ENCODE results near the gene KL. TPM values are rescaled to one million over a fixed set of nuclear protein-coding genes. Genes with fewer than 3 reads are reported as not detected.

The KL gene
- total RNA-seq, 1 donor from 2014 or later = 2.5 TPM

DNA sequence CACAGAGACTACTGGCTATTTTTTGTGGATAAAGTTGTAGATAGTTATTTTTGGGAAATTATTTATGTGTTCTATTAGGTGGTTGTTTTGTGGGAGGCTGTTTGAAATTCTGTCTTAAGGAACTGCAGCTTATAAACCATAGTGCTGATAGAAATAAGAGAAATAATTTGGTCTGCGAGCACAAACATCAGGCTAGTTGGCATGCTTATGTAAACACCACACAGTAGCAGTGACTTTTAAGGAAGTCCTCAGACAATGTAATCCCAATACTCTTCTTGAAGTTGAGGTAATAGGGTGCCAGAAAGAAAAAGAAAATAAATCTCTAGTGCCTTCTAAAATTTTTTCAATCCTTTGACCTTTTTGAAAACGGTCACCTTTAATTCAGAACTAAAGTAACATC lies 23.9 kb downstream of the KL start:
- no peak for DNase-seq

DNA sequence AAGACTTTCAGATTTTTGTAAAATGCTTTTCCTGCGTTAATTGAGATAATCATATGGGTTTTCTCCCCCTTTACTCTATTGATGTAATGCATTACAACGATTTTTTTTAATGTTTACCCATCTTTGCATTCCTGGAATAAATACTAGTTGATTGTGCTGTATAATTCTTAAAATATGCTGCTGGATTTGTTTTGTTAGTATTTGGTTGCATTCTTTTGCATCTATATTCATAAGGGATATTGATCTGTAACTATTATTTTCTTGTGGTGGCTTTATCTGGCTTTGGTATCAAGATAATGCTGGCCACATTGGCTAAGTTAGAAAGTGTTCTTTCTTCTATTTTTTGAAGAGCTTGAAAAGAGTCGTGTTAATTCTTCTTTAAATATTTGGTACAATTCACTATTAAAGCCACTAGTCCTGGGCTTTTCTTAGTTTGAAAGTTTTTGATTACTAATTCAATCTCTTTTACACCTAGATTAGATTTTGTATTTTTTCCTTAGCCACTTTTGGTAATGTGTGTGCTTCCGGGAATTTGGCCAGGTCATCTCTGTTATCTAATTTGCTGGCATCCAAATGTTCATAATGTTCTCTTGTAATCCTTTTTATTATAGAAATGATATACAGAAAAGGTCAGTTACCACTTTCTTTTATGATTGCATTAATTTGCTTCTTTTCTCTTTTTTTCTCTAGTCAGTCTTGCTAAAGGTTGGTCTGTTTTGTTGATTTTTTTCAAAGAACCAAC lies 29.8 kb downstream of the KL start:
- DNase-seq = no peak

DNA sequence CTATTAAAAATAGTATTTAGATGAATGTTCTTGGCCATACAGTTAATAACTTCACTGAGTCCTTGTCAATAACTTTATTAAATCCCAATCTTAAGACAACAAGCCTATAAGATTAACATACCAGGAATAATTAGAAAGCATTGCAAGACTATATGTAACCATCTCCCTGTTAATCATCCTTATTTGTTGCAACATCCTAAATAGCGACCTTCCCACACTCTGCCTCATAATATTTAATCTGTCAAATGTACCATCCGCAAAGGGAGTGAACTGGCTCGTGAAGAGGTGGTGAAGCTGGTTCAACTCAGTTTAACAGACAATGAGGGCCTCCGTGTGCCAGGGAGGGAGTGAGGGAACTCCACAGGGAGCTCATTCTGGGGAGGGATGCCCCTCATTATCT lies 33.9 kb downstream of the KL start:
- DNase-seq = no peak

DNA sequence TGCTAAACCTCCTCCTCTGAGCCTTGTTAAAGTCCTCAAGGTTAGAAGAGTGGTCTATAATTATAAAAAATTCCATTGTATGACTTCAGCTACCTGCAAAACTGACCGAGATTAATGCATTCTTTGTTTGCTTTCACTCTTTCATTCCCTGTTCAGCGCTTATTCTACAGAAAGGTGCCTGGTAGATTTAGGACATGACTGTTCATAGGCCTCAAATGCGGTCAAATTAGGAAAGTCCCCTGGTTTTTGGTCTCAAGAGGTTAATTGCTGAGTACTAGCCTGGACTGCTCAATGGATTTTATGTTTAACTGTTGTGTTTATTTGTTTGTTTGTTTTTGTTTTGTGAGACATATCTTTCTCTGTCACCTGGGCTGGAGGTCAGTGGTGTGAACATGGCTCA lies 35.4 kb downstream of the KL start:
- no peak for DNase-seq

DNA sequence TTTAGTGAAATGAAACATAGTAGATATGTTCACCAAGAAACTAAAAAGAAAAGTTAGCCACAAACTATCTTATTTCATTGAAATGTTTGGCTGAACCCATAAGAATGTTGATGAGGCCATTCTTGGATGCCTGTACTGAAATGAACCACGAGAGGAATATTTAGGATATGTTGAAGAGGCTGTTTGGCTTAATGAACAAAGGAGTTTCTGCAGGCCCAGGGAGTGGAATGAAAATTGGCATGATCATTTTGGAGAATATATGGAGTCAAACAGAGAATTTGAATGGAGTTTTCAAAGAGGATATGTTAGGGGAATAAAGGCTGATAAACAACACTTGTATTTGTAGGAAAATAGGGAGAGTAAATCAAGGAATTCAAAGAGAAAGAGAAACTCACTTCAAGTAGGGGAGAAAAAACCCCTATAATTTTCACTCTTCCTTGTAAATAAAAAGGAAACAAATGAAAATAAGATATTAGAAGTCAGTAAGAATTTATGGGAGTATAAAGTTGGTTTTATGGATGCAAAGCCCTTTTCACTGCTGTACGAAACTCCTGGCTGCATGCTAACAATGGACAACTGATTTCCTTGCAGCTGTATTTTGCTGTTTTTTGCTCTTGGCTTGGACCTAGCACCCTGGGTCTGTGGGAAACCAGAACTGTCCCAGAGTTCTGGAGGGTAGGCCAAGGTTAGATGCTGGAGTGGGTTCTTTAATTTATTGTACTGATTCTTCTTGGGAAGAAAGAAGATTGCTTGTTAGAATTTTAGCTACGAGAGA lies 36.5 kb downstream of the KL start:
- peak; percentile 79 for DNase-seq

DNA sequence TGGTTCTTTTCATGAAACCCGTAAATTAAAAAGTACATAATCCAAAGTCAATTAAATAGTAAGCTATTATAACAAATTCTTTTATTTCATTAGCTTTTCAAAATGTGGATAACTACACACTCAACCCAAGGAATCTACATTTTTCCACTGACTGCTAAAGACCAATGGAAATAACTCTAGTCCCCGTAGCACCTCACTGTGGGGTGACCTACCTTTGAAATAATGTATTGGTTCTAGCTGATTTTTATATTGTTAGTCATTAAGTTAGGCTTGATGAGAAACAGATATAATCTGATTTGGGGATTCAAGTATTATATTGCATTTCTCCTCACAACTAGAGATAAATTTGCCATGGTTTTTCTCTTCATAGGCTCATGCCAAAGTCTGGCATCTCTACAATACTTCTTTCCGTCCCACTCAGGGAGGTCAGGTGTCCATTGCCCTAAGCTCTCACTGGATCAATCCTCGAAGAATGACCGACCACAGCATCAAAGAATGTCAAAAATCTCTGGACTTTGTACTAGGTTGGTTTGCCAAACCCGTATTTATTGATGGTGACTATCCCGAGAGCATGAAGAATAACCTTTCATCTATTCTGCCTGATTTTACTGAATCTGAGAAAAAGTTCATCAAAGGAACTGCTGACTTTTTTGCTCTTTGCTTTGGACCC lies 37.3 kb downstream of the KL start:
- DNase-seq = peak; percentile 30

DNA sequence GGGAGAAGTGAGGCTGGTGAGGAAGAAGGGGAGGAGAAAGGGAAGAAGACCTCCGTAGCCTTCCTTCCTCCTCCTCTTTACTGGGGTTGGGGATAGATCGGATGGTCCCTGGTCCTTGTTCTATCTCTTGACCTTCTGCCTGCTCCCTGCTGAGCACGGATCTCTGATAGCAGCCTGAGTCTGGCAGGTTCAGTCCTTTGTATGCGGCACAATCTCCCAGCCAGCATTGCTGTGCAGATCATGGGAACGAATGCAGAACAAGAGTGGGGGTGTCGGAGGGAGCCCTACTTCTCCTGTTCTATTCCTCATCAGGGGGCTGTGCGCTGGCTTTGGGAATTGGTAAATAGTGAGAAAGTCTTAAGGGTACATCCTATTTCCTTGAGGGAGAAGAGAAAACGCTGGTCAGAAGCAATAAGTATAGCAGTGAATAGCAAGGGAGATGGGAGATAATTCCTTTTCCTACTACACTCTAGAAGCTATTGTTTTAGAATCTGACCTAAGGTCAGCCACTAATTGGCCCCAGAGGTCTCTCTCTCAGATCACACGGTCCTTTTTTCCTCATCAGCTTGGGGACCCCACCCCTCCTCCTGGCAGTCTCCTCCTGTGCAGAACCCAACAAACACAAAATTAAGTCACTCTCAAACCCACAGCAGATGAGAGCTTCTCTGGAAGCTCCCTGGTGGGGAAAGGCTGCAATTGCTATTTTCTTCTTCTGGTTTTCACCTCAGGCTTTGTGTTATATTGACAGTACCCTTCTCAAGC lies 41.0 kb downstream of the KL start:
- peak; percentile 53 for DNase-seq

DNA sequence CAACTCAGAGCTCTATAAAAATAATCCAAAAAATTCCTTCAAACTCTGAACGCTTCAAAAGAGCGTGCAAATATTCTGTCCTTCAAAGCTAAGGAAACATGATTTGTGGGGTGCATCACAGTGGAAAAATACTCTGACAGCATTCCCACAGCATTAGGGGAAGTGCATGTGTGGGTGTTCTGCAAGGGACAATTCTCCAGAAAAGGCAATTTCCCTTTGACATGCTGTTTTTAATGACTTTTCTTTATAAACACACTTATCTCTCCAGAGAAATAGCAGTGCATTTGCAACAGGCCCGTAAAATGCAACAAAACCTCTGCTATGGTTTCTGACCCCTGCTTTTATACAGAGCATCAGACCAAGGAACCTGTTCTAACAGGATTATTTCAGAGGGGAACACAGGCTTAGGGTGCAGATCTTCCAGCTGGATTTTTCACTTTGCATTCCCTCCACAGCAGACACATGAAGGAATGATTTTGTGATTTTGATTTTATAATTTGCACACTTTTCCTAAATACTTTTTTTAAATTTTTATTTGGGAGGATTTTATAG lies 42.6 kb downstream of the KL start:
- DNase-seq = peak; percentile 28

DNA sequence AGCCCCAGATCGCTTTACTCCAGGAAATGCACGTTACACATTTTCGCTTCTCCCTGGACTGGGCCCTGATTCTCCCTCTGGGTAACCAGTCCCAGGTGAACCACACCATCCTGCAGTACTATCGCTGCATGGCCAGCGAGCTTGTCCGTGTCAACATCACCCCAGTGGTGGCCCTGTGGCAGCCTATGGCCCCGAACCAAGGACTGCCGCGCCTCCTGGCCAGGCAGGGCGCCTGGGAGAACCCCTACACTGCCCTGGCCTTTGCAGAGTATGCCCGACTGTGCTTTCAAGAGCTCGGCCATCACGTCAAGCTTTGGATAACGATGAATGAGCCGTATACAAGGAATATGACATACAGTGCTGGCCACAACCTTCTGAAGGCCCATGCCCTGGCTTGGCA lies 44.6 kb downstream of the KL start:
- no peak for DNase-seq

DNA sequence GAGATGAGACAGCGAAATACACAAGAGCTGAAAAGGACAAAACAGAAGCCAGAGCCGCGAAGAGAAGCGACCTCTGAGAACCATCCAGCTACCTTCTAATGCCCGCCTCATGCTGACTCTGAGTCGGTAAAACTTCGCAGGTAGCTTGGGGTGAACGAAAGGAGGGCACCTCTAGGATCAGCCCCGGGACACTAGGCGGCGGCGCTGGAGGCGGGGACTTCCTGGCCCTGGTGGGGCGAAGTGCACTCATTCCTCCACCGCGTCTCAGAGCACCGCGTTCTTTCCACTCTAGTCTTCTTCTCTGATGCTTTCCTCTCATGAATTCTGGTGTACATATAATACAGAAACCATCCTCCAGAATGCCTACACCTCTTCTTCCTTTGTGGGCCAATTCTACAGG lies 50.1 kb downstream of the KL start:
- DNase-seq = no peak

DNA sequence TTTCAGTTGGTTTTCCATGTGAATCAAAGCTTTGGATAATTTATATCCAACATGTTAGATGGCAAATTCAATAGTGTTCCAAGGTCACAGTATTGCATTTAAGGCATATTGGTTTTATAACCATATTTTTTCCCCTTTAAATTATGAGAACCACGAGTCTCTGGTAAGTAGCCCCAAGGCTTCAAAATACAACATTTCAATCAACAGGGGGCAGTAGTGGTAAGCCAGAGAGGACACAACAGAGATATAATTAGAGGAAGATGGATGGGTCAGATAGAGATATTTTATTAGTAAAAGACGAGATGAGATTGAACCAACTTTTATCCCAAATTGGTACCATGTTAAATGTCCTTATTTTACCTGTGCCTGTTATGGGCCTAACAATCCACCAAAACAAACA lies 53.1 kb downstream of the KL start:
- DNase-seq = no peak

DNA sequence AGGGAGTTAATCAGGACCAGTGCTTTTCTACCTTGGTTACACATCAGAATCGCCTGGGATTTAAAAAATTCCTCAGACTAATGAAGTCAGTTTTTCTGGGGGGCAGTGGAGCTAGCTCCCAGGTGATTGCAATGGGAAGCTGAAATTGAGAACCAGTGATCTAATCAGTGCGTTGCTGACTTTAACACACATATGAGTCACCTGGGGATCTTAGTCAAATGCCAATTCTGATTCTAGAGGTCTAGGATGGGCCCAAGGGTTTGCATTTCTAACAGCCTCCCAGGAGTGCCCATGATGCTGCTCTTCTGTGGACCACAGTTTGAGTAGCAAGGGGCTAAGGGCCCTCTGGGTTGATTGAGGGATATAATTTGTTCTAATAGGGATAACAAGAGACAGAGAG lies 54.5 kb downstream of the KL start:
- DNase-seq = no peak

DNA sequence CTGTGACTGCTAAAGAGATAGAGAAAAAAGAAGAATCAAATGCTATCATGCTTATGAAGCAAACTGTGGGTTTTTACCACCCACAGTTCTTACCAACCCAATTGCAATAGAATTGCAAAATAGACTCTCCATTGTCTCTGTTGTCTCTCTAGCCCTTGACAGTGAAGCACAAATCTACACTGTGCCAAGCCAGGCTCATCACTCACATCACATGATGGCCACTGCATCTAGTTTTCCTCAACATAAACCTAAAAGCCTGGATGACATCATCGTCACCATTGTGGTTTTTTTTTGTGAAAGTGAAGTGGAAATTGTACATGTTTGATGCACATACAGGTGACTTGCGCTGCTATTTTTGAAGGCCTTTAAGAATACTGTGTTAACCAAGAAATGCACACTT lies 56.1 kb downstream of the KL start:
- no peak for DNase-seq

DNA sequence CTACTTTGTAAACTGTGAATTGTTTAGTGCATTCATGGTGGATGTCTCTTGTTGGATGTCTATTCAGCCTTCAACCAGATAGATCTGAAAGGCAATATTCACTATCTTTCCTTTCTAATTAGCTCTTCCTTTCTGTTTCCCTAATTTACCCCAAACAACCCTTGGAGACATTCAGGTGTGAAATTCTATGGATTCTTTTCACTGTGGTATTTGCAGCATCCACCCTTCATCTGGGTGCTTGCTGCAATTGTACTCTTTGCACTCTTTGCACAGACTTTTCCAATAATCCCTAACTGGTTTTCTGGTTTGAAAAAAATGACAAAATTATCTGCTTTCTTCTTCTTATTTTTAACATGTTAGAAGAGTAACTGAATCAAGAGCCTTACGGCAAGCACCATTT lies 56.5 kb downstream of the KL start:
- DNase-seq = no peak

DNA sequence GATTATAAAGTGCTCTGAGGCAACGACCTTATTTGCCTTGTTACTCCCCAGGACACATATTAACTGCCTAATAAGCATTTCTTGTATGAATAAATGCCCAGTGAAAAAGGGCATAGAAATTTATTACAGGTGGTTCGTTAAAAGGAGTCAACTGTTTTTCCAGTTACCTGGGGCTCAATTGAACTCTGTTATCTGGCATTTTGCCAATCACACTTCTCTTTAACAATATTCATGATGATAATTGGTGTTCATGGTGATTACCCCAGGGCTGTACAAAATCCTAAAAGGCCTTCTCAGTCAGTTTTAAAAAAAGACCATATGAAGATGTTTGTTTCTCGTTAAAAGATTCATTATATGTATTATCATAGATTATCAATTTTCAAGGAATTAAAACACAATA lies 57.1 kb downstream of the KL start:
- DNase-seq = no peak

DNA sequence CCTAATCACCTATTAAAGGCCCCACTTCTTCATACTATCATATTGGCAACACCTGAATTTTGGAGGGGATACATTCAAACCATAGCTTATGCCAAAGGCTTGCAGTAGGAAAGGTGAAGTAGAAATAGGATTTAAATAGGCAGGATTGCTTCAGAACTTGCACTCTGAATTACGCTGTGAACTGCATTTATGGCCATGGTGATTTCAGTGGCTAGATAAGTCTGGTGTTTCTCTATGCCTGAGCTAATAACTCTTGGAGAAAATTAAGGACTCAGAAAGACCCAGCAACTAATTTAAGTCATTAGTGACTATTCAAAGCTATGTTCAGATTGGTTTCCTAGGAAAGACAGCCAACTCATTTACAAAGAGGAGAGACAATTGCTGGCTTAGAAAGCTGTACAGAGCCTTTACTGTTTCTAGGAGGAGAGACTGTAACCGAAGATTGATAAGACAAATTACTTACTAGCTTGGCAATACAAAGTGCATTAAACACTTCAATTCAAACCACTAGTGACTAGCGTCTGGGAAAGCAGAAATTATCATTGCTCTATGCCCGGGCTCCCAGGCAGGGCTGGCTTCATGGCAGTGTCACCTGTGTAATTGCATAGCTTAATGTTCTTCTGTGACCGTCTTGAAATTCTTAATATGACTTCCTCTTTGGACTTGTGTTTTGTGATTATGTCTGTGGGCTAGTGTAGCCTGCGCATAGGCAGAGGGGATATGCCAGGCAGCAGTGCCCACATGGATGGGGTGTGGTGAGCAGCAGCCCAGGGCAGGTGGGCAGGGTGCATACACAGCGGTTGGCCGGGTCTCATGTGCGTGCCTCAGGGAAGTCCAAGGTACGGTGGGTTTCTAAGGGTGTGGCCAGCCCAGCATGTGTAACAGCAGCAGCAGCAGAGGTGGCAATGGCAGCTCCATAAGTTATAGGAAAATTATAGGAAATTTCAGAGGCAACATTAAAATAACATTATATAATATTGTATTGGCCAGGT lies 60.1 kb downstream of the KL start:
- DNase-seq = no peak

DNA sequence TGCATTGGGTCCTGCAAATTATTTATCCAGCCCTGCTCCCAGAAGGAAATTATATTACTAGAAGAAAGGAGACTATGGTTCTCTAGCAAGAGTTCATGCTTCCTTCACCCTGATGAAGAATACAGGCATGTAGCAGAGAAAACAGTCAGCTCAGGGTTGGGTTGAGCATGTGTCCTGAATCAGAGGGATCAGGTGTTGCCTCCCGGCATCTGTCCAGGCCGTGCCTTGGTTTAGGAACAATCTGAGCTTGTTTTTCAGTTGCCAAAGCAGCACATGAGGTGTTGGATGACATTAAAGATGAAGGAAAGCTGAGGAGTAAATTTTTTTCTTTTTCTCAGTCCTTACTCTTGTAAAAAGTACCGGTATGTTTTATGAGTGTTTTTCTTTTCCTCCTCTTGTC lies 62.0 kb downstream of the KL start:
- no peak for DNase-seq

DNA sequence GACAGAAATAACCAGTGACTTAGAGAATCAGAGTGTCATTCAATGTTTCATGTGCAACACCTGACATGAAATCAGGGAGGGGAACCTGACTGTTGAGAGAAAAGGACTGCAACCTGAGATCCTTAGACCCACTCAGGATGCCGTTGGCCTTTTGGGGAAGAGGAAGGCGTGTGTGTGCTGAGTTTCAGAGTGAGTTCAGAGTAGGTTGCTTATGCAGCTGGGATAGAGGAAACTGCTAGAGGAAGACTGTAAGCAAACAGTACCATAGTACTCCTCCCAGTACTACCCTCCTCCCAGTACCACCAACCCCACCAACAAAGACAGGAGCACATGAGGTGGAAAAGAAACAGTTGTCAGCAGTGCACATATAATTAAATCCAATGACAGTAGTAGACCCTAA lies 63.7 kb downstream of the KL start:
- no peak for DNase-seq

DNA sequence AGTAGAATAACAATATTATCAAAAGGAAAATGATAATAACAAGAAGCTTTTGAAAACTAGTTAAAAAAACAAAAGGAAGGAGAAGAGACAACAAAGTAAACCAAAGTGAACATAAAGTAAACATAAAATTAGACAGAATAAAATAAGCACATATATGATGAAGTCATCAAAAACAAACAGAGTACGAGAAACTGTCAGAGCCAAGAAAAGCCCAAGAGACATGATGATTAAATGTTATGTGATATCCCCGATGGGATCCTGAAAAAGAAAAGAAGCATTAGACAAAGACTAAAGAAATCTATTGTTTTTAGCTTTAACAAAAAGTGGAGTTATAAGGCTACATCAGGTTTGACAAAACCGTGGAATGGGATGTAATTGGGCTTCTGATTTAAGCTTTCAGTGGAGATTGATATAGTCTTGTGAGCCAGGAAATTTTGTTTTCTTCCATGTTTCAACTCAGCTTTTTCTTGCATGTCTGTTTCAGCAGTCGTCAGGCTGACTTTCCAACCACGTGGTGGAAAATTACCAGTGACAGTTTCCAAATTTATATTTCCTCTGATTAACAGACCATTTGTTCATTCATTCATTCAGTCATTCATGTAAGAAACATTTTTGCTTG lies 64.9 kb downstream of the KL start:
- DNase-seq = peak; percentile 65

DNA sequence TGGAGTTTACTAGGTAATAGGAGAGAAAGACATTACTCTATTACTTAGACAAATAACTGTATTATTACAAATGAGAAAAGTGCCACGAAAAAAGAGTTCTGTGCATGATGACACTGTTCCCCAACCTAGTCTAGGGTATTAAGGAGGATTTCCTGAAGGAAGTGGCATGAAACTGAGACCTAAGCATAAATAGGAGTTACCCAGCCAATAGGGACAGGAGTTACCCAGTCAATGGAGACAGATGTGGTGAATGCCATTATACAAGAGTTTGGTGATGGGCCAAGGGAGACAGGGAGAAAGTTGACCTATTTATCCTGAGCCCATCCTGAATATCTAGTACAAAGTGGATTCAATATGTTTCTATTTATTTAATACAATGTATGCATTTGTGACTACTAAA lies 65.4 kb downstream of the KL start:
- no peak for DNase-seq

DNA sequence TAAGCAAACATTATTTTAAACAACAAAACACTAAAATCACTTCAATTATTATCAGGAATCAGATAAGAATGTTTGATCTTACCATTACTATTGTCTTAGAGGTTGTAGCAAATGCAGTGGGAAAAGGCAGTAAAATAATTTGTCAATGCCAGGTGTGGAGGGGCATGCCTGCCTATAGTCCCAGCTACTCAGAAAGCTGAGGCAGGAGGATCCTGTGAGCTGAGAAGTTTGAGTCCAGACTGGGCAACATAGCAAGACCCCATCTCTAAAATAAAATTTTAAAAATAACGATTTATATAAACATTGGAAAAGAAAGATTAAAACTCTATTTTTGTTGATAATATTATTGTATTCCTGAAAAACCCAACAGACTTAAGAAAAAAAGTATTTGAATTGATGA lies 66.8 kb downstream of the KL start:
- DNase-seq = no peak
